Measurements from ENCODE around the gene GLIS2.

DNA sequence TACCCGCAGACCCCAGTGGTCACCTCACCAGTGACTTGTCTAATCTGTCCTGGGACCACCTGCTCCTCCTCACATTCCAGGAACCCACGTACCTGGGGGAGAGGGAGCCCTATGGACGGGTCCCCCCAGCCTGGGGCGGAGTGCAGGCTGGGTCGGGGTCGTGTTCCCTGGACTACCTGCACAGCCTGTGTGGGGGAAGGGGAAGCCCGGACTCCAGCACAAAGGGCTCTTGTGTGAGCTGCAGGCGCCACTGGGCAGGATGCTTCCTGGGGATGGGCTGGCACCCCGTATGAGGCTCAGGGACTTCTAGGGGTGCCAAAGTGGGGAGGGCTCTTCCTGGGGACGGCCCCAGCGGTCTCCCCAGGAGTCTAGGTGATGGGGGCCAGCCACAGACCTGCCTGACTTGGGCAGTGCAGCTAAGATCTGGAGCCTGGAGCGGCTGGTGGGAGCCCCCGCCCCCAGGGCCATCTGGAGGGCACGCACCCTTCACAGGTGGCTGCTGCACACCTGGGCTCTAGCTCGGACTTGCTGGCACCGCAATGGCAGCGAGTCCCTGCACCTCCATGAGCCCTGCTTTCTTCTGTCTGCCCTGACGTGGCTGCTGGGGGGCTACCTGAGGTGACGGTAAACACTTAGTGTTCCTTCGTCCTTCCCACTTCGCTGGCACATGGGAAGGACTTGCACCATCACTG lies 63.3 kb downstream of the GLIS2 start:
- TF ChIP-seq, protein P1, sequence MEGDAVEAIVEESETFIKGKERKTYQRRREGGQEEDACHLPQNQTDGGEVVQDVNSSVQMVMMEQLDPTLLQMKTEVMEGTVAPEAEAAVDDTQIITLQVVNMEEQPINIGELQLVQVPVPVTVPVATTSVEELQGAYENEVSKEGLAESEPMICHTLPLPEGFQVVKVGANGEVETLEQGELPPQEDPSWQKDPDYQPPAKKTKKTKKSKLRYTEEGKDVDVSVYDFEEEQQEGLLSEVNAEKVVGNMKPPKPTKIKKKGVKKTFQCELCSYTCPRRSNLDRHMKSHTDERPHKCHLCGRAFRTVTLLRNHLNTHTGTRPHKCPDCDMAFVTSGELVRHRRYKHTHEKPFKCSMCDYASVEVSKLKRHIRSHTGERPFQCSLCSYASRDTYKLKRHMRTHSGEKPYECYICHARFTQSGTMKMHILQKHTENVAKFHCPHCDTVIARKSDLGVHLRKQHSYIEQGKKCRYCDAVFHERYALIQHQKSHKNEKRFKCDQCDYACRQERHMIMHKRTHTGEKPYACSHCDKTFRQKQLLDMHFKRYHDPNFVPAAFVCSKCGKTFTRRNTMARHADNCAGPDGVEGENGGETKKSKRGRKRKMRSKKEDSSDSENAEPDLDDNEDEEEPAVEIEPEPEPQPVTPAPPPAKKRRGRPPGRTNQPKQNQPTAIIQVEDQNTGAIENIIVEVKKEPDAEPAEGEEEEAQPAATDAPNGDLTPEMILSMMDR (conservative IDR thresholded peaks at IDR 0.05; ENCODE audit: low read depth, low read length) = no peak
- no peak for TF ChIP-seq EZH2 (IDR thresholded peaks at IDR 0.05; ENCODE audit: low read length, unreplicated experiment)
- no peak for TF ChIP-seq EZH2phosphoT487 (IDR thresholded peaks at IDR 0.05; ENCODE audit: borderline replicate concordance, low read length)
